C4-2B (cell line): ENCODE data around the gene ZNF765.

Source experiments
- CTCF ChIP-seq: fragments of 450-650 bp; conservative IDR thresholded peaks from 2 replicates; pipeline ENCODE4 v1.5.1; 2017; ENCODE audit warnings: mild to moderate bottlenecking
- ZFX ChIP-seq: fragments of 450-650 bp; IDR thresholded peaks from 2 replicates; pipeline ENCODE4 v1.6.1; 2017

GRCh38 chr19:53357821-53358581 is 36.9 kb upstream of the ZNF765 start:
- TF ChIP-seq ZFX, result no peak
- TF ChIP-seq CTCF, result no peak
